Thyroid gland (tissue), 4 donors: ENCODE data around the gene ZBTB7B. TPM values are rescaled to one million over a fixed set of nuclear protein-coding genes. Genes with fewer than 3 reads are reported as not detected.
"Not testable (repeated sequence)": the region's sequence is repeated elsewhere in the genome, so short reads cannot be mapped to it uniquely, and the experiment has no call there.

Experiments
- DNase-seq, 2 donors: peaks; one replicate each; pipeline ENCODE4 v3.0.0-alpha.2; 2019
- H3K27ac ChIP-seq, 3 donors: fragments of 200-600 bp; sonication (generic); 1 replicate in 2 of 3; 2 replicates in 1 of 3; pipeline ENCODE4 v1.5.1; 2016 to 2019; ENCODE audit warnings: mild to moderate bottlenecking in 1 of 3, moderate library complexity in 1 of 3
- H3K27me3 ChIP-seq: fragments of 200-600 bp; sonication (generic); one replicate; pipeline ENCODE4 v1.5.1; 2019
- H3K36me3 ChIP-seq, 2 donors: fragments of 200-600 bp; sonication (generic); one replicate each; pipeline ENCODE4 v1.5.1; 2016 to 2019
- H3K4me1 ChIP-seq, 2 donors: fragments of 200-600 bp; sonication (generic); one replicate each; pipeline ENCODE4 v1.5.1; 2017 to 2019
- H3K4me3 ChIP-seq, 3 donors: fragments of 200-600 bp; sonication (generic); replicated peaks in 1 of 3; 1 replicate in 2 of 3; 2 replicates in 1 of 3; pipeline ENCODE4 v1.5.1; 2016; ENCODE audit warnings: mild to moderate bottlenecking in 1 of 3
- H3K9me3 ChIP-seq: fragments of 200-600 bp; sonication (generic); one replicate; pipeline ENCODE4 v1.5.1; 2017
- CTCF ChIP-seq, 6 experiments: fragments of 200-600 bp in 3 of 6; fragments of 450-650 bp in 3 of 6; sonication (generic) in 3 of 6; IDR thresholded peaks; one replicate each; pipeline ENCODE4 v1.5.1; 2016 to 2019; ENCODE audit warnings: antibody characterized with exemption in 6 of 6, mild to moderate bottlenecking in 2 of 6, inconsistent platforms in 1 of 6, moderate library complexity in 1 of 6
- POLR2A ChIP-seq, 2 donors: fragments of 450-650 bp; IDR thresholded peaks; one replicate each; pipeline ENCODE4 v1.6.1; 2017; ENCODE audit warnings: antibody characterized with exemption in 2 of 2, mild to moderate bottlenecking in 2 of 2, moderate library complexity in 1 of 2
- WGBS, 2 donors: methylation state at CpG; one replicate each; pipeline ENCODE4 v1.1.5; 2017; 5-methylcytosine and 5-hydroxymethylcytosine counted together
- intact Hi-C: fragments of 100-400 bp; cut with DNase I; formaldehyde crosslinking; loops from one replicate; pipeline ENCODE4 v1.15.1; 2023
- total RNA-seq, 4 donors: library from RNA; depleted of rRNA; stranded (reverse); fragments of >200 nt; gene quantifications; one replicate each; pipeline ENCODE4 v1.2.3, GENCODE V29; 2016

Gene ZBTB7B
- total RNA-seq, 4 donors from 2014 or later = 35.7 to 89.8 (median 47.3) TPM

DNA sequence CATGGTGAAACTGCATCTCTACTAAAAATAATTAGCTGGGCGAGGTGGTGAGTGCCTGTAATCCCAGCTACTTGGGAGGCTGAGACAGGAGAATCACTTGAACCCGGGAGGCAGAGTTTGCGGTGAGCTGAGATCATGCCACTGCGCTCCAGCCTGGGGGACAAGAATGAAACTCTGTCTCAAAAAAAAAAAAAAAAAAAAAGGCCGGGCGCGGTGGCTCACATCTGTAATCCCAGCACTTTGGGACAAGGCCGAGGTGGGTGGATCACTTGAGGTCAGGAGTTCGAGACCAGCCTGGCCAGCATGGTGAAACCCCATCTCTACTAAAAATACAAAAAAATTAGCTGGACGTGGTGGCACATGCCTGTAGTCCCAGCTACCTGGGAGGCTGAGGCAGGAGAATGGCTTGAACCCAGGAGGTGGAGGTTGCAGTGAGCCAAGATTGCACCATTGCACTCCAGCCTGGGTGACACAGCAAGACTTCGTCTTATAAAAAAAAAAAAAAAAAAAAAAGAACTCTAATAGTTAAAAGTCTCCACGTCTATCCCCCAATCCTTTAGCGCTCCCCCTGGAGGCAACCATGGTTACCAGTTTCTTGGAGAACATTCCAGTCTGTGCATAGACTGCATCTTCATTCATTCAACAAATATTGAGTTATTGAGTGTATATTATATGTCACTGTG lies 7.2 kb upstream of the ZBTB7B start:
- peaks cover 15 to 16% of the 10 kb centered on the region in 2 donors for H3K4me1 ChIP-seq
- peak; percentile 69 to 75 for DNase-seq
- peak in 2 of 6 experiments; percentile 27 to 35 for TF ChIP-seq CTCF (IDR thresholded peaks at IDR 0.05)
- H3K9me3 ChIP-seq, H3K27me3 ChIP-seq, H3K4me3 ChIP-seq, H3K36me3 ChIP-seq, H3K27ac ChIP-seq: not testable (repeated sequence)
- 66 to 67% methylated on average over 13 of the region's 13 CpGs for WGBS, 2 donors
- intact Hi-C loops = loop anchor here (5.0 kb wide), 1 partner anchor 33 kb away; the partner anchor contains the start of gene PYGO2

DNA sequence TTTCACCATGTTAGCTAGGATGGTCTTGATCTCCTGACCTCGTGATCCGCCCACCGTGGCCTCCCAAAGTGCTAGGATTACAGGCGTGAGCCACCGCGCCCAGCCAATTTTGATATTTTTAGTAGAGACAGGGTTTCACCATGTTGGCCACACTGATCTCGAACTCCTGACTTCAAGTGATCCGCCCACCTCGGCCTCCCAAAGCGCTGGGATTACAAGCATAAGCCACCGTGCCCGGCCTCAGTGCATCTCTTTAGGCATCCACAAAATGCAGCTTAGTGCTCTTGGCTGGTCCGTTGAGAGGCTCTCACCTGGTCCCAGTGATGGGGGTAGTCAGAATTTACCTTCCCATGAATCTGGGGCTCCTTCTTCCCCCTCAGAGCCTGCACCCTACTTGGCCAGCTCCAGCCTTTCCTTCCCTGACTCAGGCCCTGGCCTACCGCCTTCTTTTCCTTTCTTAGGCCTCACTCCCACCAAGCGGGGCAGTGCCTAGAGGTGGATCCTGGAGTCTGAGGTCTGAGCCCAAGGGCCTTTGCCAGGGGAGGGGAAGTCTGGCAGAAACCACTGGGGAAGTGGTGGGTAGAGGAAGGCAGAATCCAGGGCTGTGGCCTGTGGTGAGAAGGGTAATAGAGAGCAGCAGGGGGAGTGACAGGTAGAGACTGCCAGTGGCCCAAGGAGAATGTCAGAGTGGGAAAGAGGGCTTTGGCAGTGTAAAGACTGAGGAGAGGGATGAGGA lies 5.5 kb upstream of the ZBTB7B start:
- 82 to 83% methylated on average over 15 of the region's 15 CpGs for WGBS, 2 donors
- intact Hi-C loops = loop anchor here (5.0 kb wide), 1 partner anchor 35 kb away; the partner anchor contains the start of gene PYGO2
- H3K36me3 ChIP-seq = no peaks in the 10 kb centered on the region

DNA sequence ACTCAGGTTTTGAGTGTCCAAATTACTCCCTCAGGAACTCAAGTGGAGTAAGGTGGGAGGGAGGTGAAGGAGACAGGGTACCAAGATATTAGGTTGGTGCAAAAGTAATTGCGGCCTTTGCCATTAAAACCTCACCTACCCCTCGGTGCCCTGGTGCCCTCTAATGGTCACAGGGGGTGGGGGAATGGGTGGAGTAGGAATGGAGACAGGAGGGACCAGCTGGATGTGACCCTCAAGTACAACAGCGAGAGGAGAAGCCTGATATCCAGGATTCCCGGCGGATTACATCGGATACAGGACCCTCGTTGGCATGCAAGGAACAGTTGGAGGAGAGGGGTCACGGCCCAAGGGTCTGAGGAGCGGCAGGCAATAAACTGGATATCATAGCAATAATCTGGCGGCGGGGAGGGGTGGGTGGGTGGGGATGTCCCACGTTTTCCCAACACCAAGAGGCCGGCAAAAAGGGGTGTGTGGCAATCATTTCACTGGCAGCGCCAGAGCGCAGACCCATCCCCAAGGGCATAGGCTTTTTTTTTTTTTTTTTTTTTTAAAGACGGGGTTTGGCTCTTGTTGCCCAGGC lies 4.3 kb upstream of the ZBTB7B start:
- intact Hi-C loops = loop anchor here (5.0 kb wide), 1 partner anchor 36 kb away; the partner anchor contains the start of gene PYGO2
- H3K9me3 ChIP-seq = no peaks in the 10 kb centered on the region
- H3K36me3 ChIP-seq = no peaks in the 10 kb centered on the region
- no peak for TF ChIP-seq POLR2A (IDR thresholded peaks at IDR 0.05)
- no peak for TF ChIP-seq CTCF (IDR thresholded peaks at IDR 0.05)
- no peaks in the 10 kb centered on the region for H3K27me3 ChIP-seq
- no peak overlapping the region for H3K4me3 ChIP-seq
- 76 to 78% methylated on average over 16 of the region's 16 CpGs for WGBS, 2 donors
- no peak for DNase-seq
- H3K4me1 ChIP-seq = peaks cover 15 to 16% of the 10 kb centered on the region in 2 donors
- no peak overlapping the region for H3K27ac ChIP-seq

More for the DNA sequence above, 5.5 kb upstream of the ZBTB7B start:
- DNase-seq = no peak
- Histone ChIP-seq H3K4me1 (peaks cover 15 to 16% of the 10 kb centered on the region in 2 donors), H3K9me3 (no peaks in the 10 kb centered on the region), H3K27ac (no peak overlapping the region), H3K4me3 (no peak overlapping the region), H3K27me3 (no peaks in the 10 kb centered on the region)
- TF ChIP-seq CTCF (IDR thresholded peaks at IDR 0.05) = no peak
- no peak for TF ChIP-seq POLR2A (IDR thresholded peaks at IDR 0.05)

DNA sequence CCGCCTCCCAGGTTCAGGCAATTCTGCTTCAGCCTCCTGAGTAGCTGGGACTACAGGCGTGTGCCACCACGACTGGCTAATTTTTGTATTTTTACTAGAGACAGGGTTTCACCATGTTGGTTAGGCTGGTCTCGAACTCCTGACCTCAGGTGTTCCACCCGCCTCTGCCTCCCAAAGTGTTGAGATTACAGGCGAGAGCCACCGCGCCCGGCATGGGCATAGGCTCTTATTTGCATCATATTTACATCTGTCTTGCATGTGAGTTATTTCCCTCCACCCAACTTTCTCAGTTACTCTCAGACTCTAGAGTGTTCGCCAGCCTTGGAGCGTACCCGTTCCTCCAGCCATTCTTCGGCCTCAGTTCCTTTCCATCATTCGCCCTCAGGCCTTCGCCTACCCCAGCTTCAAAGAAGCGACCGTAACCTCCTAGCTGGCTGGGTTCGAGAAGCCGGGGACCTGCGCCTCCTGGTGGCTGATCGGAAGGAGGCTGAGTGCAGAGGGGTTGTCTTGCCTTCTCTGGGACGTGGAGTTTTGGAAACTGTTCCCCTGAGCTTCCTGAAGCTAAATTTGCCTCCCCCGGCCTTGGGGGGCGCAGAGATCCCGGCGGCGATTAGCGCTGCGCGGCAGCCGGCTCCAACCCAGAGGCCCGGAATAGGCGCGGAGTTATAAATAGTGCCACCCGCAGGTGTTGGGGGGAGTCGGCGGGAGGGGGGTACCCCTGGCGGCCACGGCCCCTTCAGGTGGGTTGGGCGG lies 3.6 kb upstream of the ZBTB7B start:
- H3K4me3 ChIP-seq = peak overlapping the region in 1 of 3 donors; percentile 86
- no peaks in the 10 kb centered on the region for H3K27me3 ChIP-seq
- H3K36me3 ChIP-seq = no peaks in the 10 kb centered on the region
- DNase-seq = peak in 1 of 2 donors; percentile 51
- H3K9me3 ChIP-seq = no peaks in the 10 kb centered on the region
- intact Hi-C loops = loop anchor here (5.0 kb wide), 1 partner anchor 37 kb away; the partner anchor contains the start of gene PYGO2
- 21 to 22% methylated on average over 30 to 31 of the region's 40 CpGs for WGBS, 2 donors
- H3K27ac ChIP-seq = peak overlapping the region in 2 of 3 donors; percentile 95 to 99
- peak; percentile 33 to 70 (median 63) for TF ChIP-seq CTCF (IDR thresholded peaks at IDR 0.05)
- no peak for TF ChIP-seq POLR2A (IDR thresholded peaks at IDR 0.05)
- H3K4me1 ChIP-seq = peaks cover 16 to 18% of the 10 kb centered on the region in 2 donors
